H1 (cell line): ENCODE results near the gene LARP4B. TPM values are rescaled to one million over a fixed set of nuclear protein-coding genes. Genes with fewer than 3 reads are reported as not detected.

Experiments used
- CTCF ChIA-PET: fragments of 300-600 bp; sonication (Branson Sonifier 250); formaldehyde crosslinking; loops from one replicate; lab custom pipeline; 2021; ENCODE audit not compliant: partially characterized antibody; lab: Charles Lee
- POLR2A ChIA-PET: fragments of 300-600 bp; sonication (Branson Sonifier 250); formaldehyde crosslinking; loops from one replicate; lab custom pipeline; 2021; ENCODE audit warnings: inconsistent platforms; ENCODE audit not compliant: partially characterized antibody; lab: Charles Lee
- DNase-seq, 2 experiments: peaks; one replicate each; pipeline versions ENCODE4 v3.0.0 to v3.0.0-alpha.2; 2010 to 2022; ENCODE audit warnings: low spot score in 2 of 2, low read depth in 1 of 2, mixed read lengths in 1 of 2
- FAIRE-seq: peaks from 2 replicates; lab custom pipeline; 2011; peaks lifted over from hg19 to GRCh38; lab: Jason Lieb, UNC
- H2AFZ ChIP-seq: 2 replicates; pipeline ENCODE4 v1.8.1; 2012; ENCODE audit warnings: low read length, inconsistent platforms
- H2AK5ac ChIP-seq: 2 replicates; pipeline ENCODE4 v1.6.1; 2013; ENCODE audit warnings: low read depth, low read length
- H2BK120ac ChIP-seq: replicated peaks from 2 replicates; pipeline ENCODE3; 2013; ENCODE audit warnings: low read depth, low read length, inconsistent platforms
- H2BK12ac ChIP-seq: 2 replicates; pipeline ENCODE4 v1.6.1; 2013; ENCODE audit warnings: low read depth, low read length
- H2BK15ac ChIP-seq: 2 replicates; pipeline ENCODE4 v1.6.1; 2013; ENCODE audit warnings: low read length
- H2BK20ac ChIP-seq: 2 replicates; pipeline ENCODE4 v1.6.1; 2013; ENCODE audit warnings: low read length
- H2BK5ac ChIP-seq: 2 replicates; pipeline ENCODE4 v1.6.1; 2013; ENCODE audit warnings: low read depth, low read length
- H3K14ac ChIP-seq: 2 replicates; pipeline ENCODE4 v1.6.1; 2013; ENCODE audit warnings: inconsistent platforms; ENCODE audit not compliant: insufficient read length
- H3K18ac ChIP-seq: 2 replicates; pipeline ENCODE4 v1.6.1; 2013; ENCODE audit warnings: low read length; ENCODE audit errors: extremely low read depth
- H3K23ac ChIP-seq: 2 replicates; pipeline ENCODE4 v1.6.1; 2013; ENCODE audit warnings: inconsistent platforms; ENCODE audit not compliant: insufficient read length
- H3K23me2 ChIP-seq: 2 replicates; pipeline ENCODE4 v1.6.1; 2013; ENCODE audit warnings: low read depth, low read length
- H3K27ac ChIP-seq: 2 replicates; pipeline ENCODE4 v1.6.1; 2011; ENCODE audit warnings: low read depth, low read length, inconsistent platforms
- H3K27me3 ChIP-seq, 4 experiments: replicated peaks in 1 of 4; 1 replicate in 1 of 4; 2 replicates in 3 of 4; pipeline versions ENCODE4 v1.6.1 to v1.8.1; 2011 to 2013; ENCODE audit warnings: low read length in 3 of 4, mild to moderate bottlenecking in 3 of 4, inconsistent platforms in 2 of 4, mixed read lengths in 2 of 4, moderate library complexity in 1 of 4; ENCODE audit not compliant: control insufficient read depth in 3 of 4, insufficient read depth in 3 of 4; ENCODE audit errors: extremely low read depth in 1 of 4
- H3K36me3 ChIP-seq, 4 experiments: 2 replicates each; pipeline versions ENCODE4 v1.6.1 to v1.8.1; 2011 to 2013; ENCODE audit warnings: mild to moderate bottlenecking in 4 of 4, low read length in 3 of 4, moderate library complexity in 2 of 4, control low read depth in 1 of 4, inconsistent platforms in 1 of 4; ENCODE audit not compliant: insufficient read depth in 4 of 4, control insufficient read depth in 2 of 4
- H3K4ac ChIP-seq: replicated peaks from 2 replicates; pipeline ENCODE3; 2013; ENCODE audit warnings: low read length, low read depth, mixed read lengths, inconsistent platforms; ENCODE audit not compliant: insufficient read length
- H3K4me1 ChIP-seq, 4 experiments: replicated peaks in 1 of 4; 1 replicate in 1 of 4; 2 replicates in 3 of 4; pipeline versions ENCODE4 v1.6.1 to v1.8.1; 2011 to 2013; ENCODE audit warnings: low read length in 3 of 4, inconsistent platforms in 2 of 4, mixed read lengths in 1 of 4; ENCODE audit not compliant: insufficient read depth in 4 of 4, control insufficient read depth in 3 of 4
- H3K4me2 ChIP-seq, 2 experiments: 2 replicates each; pipeline versions ENCODE4 v1.6.1 to v1.8.1; 2011 to 2013; ENCODE audit warnings: low read depth in 2 of 2, low read length in 2 of 2, control low read depth in 1 of 2, inconsistent platforms in 1 of 2, mild to moderate bottlenecking in 1 of 2; ENCODE audit not compliant: insufficient read depth in 1 of 2
- H3K4me3 ChIP-seq, 4 experiments: fragments of 200-600, 300-600 bp in 1 of 4; sonication (generic), shearing (Covaris generic), sonication (Bioruptor Twin) in 1 of 4; 2 replicates each; pipeline versions ENCODE4 v1.5.1 to v1.8.1; 2011 to 2016; ENCODE audit warnings: low read length in 4 of 4, low read depth in 3 of 4, control low read depth in 2 of 4, inconsistent platforms in 2 of 4, mild to moderate bottlenecking in 2 of 4, mixed read lengths in 1 of 4, moderate library complexity in 1 of 4; ENCODE audit not compliant: insufficient read depth in 2 of 4; ENCODE audit errors: extremely low read depth in 1 of 4
- H3K56ac ChIP-seq: replicated peaks from 2 replicates; pipeline ENCODE3; 2013; ENCODE audit warnings: low read depth, mild to moderate bottlenecking, mixed read lengths, low read length, inconsistent platforms; ENCODE audit not compliant: insufficient read length
- H3K79me1 ChIP-seq: 2 replicates; pipeline ENCODE4 v1.6.1; 2013; ENCODE audit warnings: low read depth, low read length, control low read depth
- H3K79me2 ChIP-seq, 2 experiments: 2 replicates each; pipeline versions ENCODE4 v1.6.1 to v1.8.1; 2012 to 2013; ENCODE audit warnings: low read length in 2 of 2, mild to moderate bottlenecking in 2 of 2, inconsistent platforms in 1 of 2; ENCODE audit not compliant: insufficient read depth in 2 of 2, control insufficient read depth in 1 of 2
- H3K9ac ChIP-seq, 4 experiments: replicated peaks in 1 of 4; 1 replicate in 1 of 4; 2 replicates in 3 of 4; pipeline versions ENCODE4 v1.6.1 to v1.8.1; 2011 to 2013; ENCODE audit warnings: low read depth in 3 of 4, low read length in 3 of 4, control low read depth in 2 of 4, mild to moderate bottlenecking in 2 of 4, moderate library complexity in 2 of 4, inconsistent platforms in 1 of 4; ENCODE audit errors: extremely low read depth in 1 of 4
- H3K9me3 ChIP-seq, 2 experiments: 2 replicates each; pipeline versions ENCODE4 v1.6.1 to v1.8.1; 2012 to 2013; ENCODE audit warnings: mild to moderate bottlenecking in 2 of 2, moderate library complexity in 2 of 2, control low read depth in 1 of 2, inconsistent platforms in 1 of 2, low read depth in 1 of 2, low read length in 1 of 2, mixed read lengths in 1 of 2; ENCODE audit not compliant: insufficient read depth in 2 of 2
- H4K20me1 ChIP-seq, 2 experiments: replicated peaks in 1 of 2; 2 replicates each; pipeline versions ENCODE3 to v1.8.1; 2011 to 2013; ENCODE audit warnings: inconsistent platforms in 2 of 2, low read length in 2 of 2, mild to moderate bottlenecking in 1 of 2; ENCODE audit not compliant: insufficient read depth in 2 of 2, control insufficient read depth in 1 of 2
- H4K5ac ChIP-seq: 2 replicates; pipeline ENCODE4 v1.6.1; 2013; ENCODE audit warnings: low read length, low read depth, mixed read lengths, inconsistent platforms; ENCODE audit not compliant: insufficient read length
- H4K8ac ChIP-seq: 2 replicates; pipeline ENCODE4 v1.8.0; 2013; ENCODE audit warnings: mild to moderate bottlenecking, moderate library complexity, low read length, inconsistent platforms; ENCODE audit not compliant: insufficient read depth; ENCODE audit errors: extremely low read depth
- H4K91ac ChIP-seq: replicated peaks from 2 replicates; pipeline ENCODE3; 2013; ENCODE audit warnings: low read length, mixed read lengths, inconsistent platforms; ENCODE audit not compliant: insufficient read length
- MAFK ChIP-seq: IDR thresholded peaks from 2 replicates; pipeline ENCODE4 v1.6.1; 2012; ENCODE audit warnings: low read depth, mild to moderate bottlenecking, improper control_type of control experiment, low read length
- WGBS, 2 experiments: shearing (Covaris generic) in 1 of 2; methylation state at CpG; one replicate each; pipeline versions ENCODE4 v1.1.6 to v1.1.7; 2013 to 2015; ENCODE audit warnings: low lambda C conversion rate in 2 of 2, mixed read lengths in 2 of 2, inconsistent platforms in 1 of 2, low coverage in 1 of 2, missing lambda C conversion rate in 1 of 2; ENCODE audit not compliant: insufficient replicate concordance in 2 of 2, insufficient coverage in 1 of 2, insufficient read length in 1 of 2; ENCODE audit errors: extremely low coverage in 1 of 2, missing lambda C conversion rate in 1 of 2; 5-methylcytosine and 5-hydroxymethylcytosine counted together
- polyA plus RNA-seq, 7 experiments: library from polyadenylated mRNA; depleted of rRNA in 3 of 7; stranded (reverse) in 5 of 7; unstranded in 2 of 7; fragments of >200 nt in 5 of 7; fragments of 200-250 nt in 2 of 7; gene quantifications; 1 replicate in 5 of 7; 2 replicates in 1 of 7; 4 replicates in 1 of 7; pipeline versions ENCODE4 v1.2.1 to v1.2.3, GENCODE V29; 2011 to 2013; ENCODE audit warnings: missing spikeins in 2 of 7, mixed read lengths in 2 of 7
- total RNA-seq: library from RNA; stranded (reverse); fragmentation: NEBNext Ultra II Directional; extraction: Animal tissue kit (Norgen Biotek cat#: 25700); gene quantifications from 2 replicates; pipeline ENCODE4 v1.2.1, GENCODE V29; 2021

LARP4B gene
- total and polyA plus RNA-seq, 2 of the 8 experiments (the other 6 are each of a cell fraction or from before 2014, with no cell fraction given): 20.1 to 78.6 TPM

DNA sequence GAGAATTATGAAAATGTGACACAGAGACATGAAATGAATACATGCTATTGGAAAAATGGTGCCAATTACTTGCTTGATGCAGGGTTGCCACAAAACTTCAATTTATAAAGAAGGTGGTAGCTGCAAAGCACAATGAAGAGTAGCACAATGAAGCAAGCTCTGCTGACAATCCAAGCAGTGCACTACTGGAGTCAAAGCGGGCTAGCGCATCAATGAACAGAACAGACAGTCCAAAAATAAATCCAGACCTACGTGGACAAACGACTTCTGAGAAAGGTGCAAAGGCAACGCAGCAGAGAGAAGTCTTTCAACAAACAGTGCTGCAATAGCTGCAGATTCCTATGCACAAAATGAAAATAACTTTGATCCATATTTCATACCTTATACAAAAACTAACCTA, 75.8 kb downstream of the LARP4B start:
- Histone ChIP-seq H3K27me3 (no peaks in the 10 kb centered on the region), H2BK15ac (no peak overlapping the region), H4K8ac (no peak overlapping the region), H3K9me3 (peaks cover 0 to 2% of the 10 kb centered on the region in 2 experiments; a peak in 1 of 4 replicates), H3K79me2 (peaks cover 0 to 61% of the 10 kb centered on the region in 2 experiments; a peak in 3 of 4 replicates), H3K18ac (no peak overlapping the region), H3K4me3 (no peak overlapping the region), H2BK5ac (no peak overlapping the region), H3K79me1 (peaks cover 9% of the 10 kb centered on the region), H4K5ac (no peak overlapping the region), H3K4me2 (no peak overlapping the region), H2AFZ (no peak overlapping the region), H3K14ac (no peak overlapping the region), H3K27ac (no peak overlapping the region), H3K9ac (no peak overlapping the region), H4K91ac (no peak overlapping the region), H2AK5ac (no peak overlapping the region), H3K23me2 (no peaks in the 10 kb centered on the region), H3K36me3 (peaks cover 3 to 40% (median 9%) of the 10 kb centered on the region in 4 experiments; a peak in 6 of 8 replicates), H3K56ac (no peak overlapping the region), H3K4ac (no peak overlapping the region), H2BK20ac (no peak overlapping the region), H2BK12ac (no peak overlapping the region), H4K20me1 (peaks cover 0 to 3% of the 10 kb centered on the region in 2 experiments), H2BK120ac (no peak overlapping the region), H3K4me1 (peaks cover 0 to 3% (median 0%) of the 10 kb centered on the region in 4 experiments; a peak in 3 of 7 replicates), H3K23ac (no peak overlapping the region)
- FAIRE-seq (no peak), DNase-seq (no peak)
- CTCF ChIA-PET: interaction anchor here (1.2 kb wide), 1 partner anchor 9 kb away, joined by 3 read pairs; no protein-coding TSS in a partner anchor
- WGBS, 2 experiments: 94% methylated on average over 5 of the region's 5 CpGs; no CpG with 5 or more reads in 1 of the 2 experiments
- POLR2A ChIA-PET: no interaction called here
- TF ChIP-seq MAFK: no peak
